ENCODE measurements around the gene SH3YL1.

SH3YL1 gene, protein sequence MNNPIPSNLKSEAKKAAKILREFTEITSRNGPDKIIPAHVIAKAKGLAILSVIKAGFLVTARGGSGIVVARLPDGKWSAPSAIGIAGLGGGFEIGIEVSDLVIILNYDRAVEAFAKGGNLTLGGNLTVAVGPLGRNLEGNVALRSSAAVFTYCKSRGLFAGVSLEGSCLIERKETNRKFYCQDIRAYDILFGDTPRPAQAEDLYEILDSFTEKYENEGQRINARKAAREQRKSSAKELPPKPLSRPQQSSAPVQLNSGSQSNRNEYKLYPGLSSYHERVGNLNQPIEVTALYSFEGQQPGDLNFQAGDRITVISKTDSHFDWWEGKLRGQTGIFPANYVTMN

DNA sequence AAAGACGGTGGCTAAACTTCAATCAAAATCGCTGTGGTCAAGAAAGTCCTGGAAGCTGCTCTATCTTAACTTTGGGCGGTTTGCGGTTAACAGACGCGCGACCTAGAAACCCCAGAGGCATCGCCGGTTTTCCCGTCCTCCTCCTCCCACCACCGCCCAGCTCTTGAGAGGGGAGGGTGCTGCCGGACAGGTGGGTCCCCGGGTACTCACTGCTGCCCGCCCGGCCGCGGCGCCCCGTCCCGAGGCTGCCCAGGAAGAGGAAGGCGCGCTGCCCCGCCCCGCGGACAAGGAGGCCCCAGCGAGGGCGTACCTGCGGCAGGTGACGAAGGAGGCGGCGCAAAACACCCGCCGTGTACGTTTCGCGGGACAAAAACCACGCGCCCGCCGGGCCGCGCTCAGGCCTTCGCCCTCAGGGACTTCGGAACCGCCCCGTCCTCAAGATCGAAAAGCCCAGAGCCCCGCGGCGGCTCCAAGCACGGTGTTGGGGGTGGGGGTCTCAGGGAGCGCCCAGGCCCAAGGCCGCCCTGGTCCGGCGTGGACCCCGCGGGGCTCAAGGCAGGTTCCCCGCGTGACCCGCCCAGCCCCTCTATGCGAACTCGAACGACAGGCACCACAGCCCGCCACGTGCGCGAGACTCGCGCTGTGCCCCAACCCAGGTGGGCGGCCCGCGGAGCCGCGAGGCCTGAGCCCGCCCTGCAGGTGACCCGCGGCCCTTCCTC lies at the start of gene SH3YL1:
TSS of gene SH3YL1 (minus strand) at position 259 of the 719 bp plus-strand sequence. CDS start at position 211, 48 bp downstream.
- no peak for DNase-seq

DNA sequence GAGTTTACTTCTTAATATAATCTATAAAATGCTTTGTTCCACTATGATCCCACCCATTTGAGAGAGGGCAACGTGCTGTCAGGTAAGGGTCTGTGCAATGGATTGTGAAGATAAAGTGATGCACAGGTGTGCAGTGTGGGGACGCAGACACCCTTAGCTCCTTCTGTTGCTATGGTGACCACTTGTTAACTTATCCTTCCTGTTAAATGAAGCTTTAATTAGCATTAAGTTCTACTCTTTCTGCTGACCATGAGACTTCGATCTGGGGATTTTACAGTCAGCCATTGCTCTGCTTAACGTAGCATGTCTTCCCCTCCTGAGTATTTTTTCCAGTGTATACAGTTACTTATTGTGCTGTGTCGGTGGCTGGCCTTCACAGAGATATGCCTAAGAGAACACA lies 47.2 kb upstream of the SH3YL1 start:
- no peak for DNase-seq

GRCh38 chr2:309954-310510 lies 46.2 kb upstream of the SH3YL1 start:
- no peak for DNase-seq

- DNase-seq, result no peak
Measured at GRCh38 chr2:309148-309953, 45.5 kb upstream of the SH3YL1 start.

DNA sequence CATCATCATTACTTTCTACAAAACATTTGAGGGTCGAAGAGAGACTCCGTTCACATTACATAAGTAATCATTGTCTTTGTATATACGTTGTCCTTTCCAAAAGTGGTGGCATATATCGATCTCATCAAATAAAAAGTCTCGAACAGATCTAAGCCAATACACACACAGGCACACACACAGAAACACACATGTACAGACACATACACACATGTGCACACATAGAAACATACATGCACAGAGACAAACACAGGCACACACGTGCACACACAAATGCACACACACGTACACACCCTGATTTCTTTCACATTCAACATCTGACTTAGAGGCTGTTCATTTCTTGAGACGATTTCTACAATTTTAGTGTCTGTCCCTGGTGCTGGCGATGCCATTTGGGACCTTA lies 41.5 kb upstream of the SH3YL1 start:
- no peak for DNase-seq

DNA sequence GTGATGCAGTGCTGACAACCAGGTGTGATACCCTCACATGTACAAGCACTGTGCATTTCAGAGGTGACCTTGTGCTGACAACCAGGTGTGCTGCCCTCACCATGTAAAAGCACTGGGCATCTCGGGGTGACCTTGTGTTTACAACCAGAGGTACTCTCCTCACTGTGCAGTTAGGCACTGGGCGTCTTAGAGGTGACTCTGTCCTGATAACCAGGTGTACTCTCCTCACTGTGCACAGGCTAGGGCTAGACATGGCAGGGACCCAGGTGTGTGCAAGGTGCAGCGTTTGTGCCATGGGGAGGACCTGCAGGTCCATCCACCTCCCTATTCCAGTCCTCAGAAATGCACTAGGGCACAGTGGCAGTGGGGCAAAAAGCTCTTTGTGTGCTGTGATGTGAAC lies 32.5 kb upstream of the SH3YL1 start:
- no peak for DNase-seq

GRCh38 chr2:295090-295489 lies 31.3 kb upstream of the SH3YL1 start:
- no peak for DNase-seq

DNA sequence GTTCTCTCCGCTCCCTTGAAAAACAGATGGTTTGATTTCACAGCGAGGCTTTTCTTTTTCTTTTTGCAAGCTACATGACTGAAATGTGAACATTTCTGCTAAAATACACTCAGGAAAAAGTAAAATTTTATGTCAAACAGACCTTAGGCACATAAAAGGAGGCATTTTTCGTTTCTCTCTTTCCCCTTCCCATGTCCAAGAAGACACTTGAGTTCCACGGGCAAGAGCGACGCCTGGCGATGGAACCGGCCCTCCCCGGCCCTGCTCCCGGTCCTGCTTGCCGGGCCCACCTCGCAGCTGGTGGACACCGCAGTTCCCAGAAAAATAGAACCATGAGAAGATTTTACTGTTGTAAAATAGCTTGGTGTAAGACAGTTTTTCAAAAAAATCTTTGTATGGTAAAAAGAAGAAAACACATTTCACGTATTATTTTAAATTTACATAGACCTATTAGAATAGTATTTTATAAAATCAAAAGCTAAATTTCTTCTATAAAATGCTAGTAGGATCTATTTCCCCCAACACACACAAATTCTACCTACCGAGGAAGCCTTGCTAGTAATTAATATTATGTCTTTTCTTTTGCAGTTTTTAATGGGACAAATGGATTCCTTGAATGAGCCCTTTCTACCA lies 26.4 kb upstream of the SH3YL1 start:
- peak; percentile 43 for DNase-seq

- DNase-seq, result no peak
Measured at GRCh38 chr2:289362-290089, 25.7 kb upstream of the SH3YL1 start.

- no peak for DNase-seq
Measured at GRCh38 chr2:288758-289361, 25.0 kb upstream of the SH3YL1 start.

- DNase-seq, result no peak
Measured at GRCh38 chr2:287911-288757, 24.3 kb upstream of the SH3YL1 start, which contains the start of gene ALKAL2. TSS of gene ALKAL2 (minus strand) at chr2:288091. CDS start at chr2:287835, 256 bp downstream.

- DNase-seq, result no peak
Measured at GRCh38 chr2:287471-287885, 23.6 kb upstream of the SH3YL1 start.

DNA sequence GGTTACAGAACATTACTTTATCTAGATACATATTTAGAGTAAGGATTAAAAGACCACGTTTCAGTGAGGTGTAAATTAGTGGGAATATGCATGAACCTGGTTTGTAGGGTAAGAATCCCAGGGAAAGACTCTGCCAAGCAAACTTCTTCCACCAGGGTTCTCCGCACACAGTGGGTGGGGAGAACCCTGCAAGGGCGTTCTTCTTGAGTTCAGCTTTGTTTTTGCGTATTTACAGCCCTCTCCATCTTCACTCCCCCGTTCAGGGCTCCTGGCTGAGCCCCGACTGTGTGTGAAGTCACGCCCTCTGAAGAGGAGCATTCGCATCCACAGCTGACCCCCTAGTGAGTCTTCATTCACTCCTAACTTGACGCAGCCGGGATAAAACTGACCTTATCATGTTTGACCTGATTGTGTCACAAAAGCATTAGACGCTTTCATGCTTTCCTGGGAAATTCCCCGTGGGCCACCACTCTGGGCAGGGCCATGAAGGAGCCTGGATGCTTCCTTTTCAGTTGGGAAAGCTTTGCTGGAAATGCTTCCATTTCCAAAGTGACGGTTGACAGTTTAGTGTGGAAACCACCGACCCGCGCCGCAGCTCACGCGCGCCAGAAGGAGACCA lies 23.1 kb upstream of the SH3YL1 start:
- DNase-seq, result no peak

DNA sequence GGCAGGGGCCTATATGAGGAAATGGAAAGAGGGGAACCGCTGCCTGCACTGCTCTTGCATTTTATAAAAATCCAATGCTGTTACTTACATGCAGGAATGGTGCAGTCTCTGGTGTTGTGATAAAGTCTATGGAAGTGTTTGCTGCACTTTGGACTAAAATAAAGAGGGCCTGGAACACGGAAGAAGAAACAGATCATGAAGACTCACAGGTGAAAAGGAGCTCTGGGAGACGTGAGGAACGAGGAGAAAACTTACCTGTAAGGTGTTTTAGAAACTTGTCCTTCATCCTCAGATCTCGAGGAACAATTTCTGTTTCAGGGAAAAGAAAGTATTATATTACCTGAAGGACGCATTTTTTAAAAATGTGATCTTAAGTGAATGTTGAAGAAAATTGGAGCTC lies 22.2 kb upstream of the SH3YL1 start:
- no peak for DNase-seq

GRCh38 chr2:285531-285930 lies 21.7 kb upstream of the SH3YL1 start:
- no peak for DNase-seq

- no peak for DNase-seq
Measured at GRCh38 chr2:284896-285492, 21.2 kb upstream of the SH3YL1 start.

GRCh38 chr2:283996-284794 lies 20.4 kb upstream of the SH3YL1 start:
- DNase-seq, result no peak

DNA sequence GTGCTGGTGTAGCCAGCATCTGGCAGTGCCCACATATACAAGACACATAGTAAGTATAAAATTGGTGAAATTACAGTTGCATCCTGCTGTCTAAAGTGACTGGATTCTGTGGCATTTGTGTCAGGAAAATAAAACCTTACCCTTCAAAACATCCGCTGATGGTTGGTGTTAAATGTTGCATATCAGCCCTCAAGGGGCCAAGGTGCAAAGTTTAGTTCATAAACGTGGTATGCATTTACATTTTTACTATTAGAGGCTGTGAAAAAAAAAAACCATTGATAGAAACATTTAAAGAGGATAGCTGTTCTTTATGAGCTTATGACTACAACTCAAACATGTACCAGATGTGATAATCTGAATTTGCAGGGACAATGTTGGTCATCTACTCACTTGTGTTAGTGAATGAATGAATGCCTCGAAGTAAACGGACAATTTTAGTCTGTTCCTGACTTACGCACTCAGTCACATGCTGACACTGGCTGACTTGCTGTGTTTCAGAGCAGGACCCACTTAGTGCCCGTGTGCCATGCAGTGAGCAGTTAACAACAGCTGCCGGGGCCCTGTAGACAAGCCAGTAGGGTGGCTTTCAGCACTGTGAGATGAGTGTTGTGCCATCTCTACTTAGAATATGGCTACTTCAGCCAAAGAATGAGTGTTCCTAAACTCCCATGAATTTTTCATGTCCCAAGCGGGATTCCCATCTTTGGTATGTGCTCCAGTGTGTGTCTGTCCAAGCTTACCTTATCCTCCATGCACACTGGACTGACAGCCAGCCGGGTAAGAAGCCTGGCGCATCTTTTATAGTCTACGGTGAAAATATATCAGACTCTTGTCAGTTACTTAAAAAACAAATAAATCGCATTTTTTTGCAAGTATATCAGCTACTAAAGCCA lies 18.8 kb upstream of the SH3YL1 start:
- DNase-seq, result no peak
